T-helper 2 cell treated with Interferon-gamma antibody and Interleukin-4, amounts not matched to agents 100 ng/mL and 5 ng/mL, for 36 hours (primary cell): ENCODE data around the gene RAC3. TPM values are rescaled to one million over a fixed set of nuclear protein-coding genes. Genes with fewer than 3 reads are reported as not detected.

Experiments used
- intact Hi-C: fragments of 100-400 bp; cut with micrococcal nuclease; formaldehyde crosslinking; loops from one replicate; pipeline ENCODE4 v1.15.1; 2023
- total RNA-seq: library from RNA; stranded (reverse); gene quantifications from 2 replicates; pipeline ENCODE4 v1.2.3, GENCODE V29; 2022

The RAC3 gene
- total RNA-seq, 1 donor from 2014 or later = 12.3 TPM

- intact Hi-C loops = no loop called here
These were observed 32.6 kb upstream of the RAC3 start for GRCh38 chr17:81998691-81999438.

GRCh38 chr17:81999587-81999975 is 31.9 kb upstream of the RAC3 start:
- intact Hi-C loops = no loop called here

- intact Hi-C loops = no loop called here
These were observed 31.3 kb upstream of the RAC3 start for GRCh38 chr17:81999976-82000802.

- intact Hi-C loops = no loop called here
These were observed 30.5 kb upstream of the RAC3 start for GRCh38 chr17:82000803-82001570.

- intact Hi-C loops = no loop called here
These were observed 29.9 kb upstream of the RAC3 start for GRCh38 chr17:82001571-82002056.

- intact Hi-C loops = no loop called here
These were observed 27.8 kb upstream of the RAC3 start for GRCh38 chr17:82003411-82004381.

GRCh38 chr17:82004517-82005455 is 26.7 kb upstream of the RAC3 start:
- intact Hi-C loops = no loop called here

- intact Hi-C loops = no loop called here
These were observed 25.7 kb upstream of the RAC3 start for GRCh38 chr17:82005701-82006348.

GRCh38 chr17:82006468-82007227 is 24.8 kb upstream of the RAC3 start:
- intact Hi-C loops = no loop called here

GRCh38 chr17:82007228-82007494 is 24.3 kb upstream of the RAC3 start:
- intact Hi-C loops = no loop called here

- intact Hi-C loops = no loop called here
These were observed 23.8 kb upstream of the RAC3 start for GRCh38 chr17:82007495-82008257.

- intact Hi-C loops = no loop called here
These were observed 23.1 kb upstream of the RAC3 start for GRCh38 chr17:82008258-82008940.

- intact Hi-C loops = no loop called here
These were observed 22.5 kb upstream of the RAC3 start for GRCh38 chr17:82008941-82009405.

GRCh38 chr17:82009413-82009812 is 22.1 kb upstream of the RAC3 start:
- intact Hi-C loops = no loop called here

- intact Hi-C loops = no loop called here
These were observed 20.6 kb upstream of the RAC3 start for GRCh38 chr17:82010575-82011525.
